CD4-positive, alpha-beta T cell (primary cell): Measurements from ENCODE around the gene FAM204A. TPM values are rescaled to one million over a fixed set of nuclear protein-coding genes. Genes with fewer than 3 reads are reported as not detected.

Experiments
- ATAC-seq: fragments of 200-7000 bp; cut with Tn5 transposase; one replicate; pipeline ENCODE4 v1.10.0; 2022; ENCODE audit warnings: mild to moderate bottlenecking; ENCODE audit not compliant: poor library complexity
- CTCF ChIA-PET: fragments of 350-600 bp; sonication (Branson Sonifier 250); formaldehyde crosslinking; loops from one replicate; lab custom pipeline; 2021; ENCODE audit warnings: antibody characterized with exemption, inconsistent platforms; lab: Charles Lee
- POLR2A ChIA-PET: fragments of 350-600 bp; sonication (Branson Sonifier 250); formaldehyde crosslinking; loops from one replicate; lab custom pipeline; 2021; ENCODE audit warnings: antibody characterized with exemption, inconsistent platforms; lab: Charles Lee
- DNase-seq, 14 experiments: peaks; one replicate each; pipeline ENCODE4 v3.0.0-alpha.2; 2013 to 2020; ENCODE audit warnings: mixed read lengths in 2 of 14
- H3K27ac ChIP-seq, 2 donors: one replicate each; pipeline versions ENCODE4 v1.5.1 to v1.7.0; 2013; ENCODE audit warnings: low read length in 2 of 2, low read depth in 1 of 2, mild to moderate bottlenecking in 1 of 2
- H3K27me3 ChIP-seq, 2 experiments: 1 replicate in 1 of 2; 2 replicates in 1 of 2; pipeline versions ENCODE4 v1.6.1 to v1.7.0; 2013; ENCODE audit warnings: low read length in 2 of 2, control low read depth in 1 of 2, mild to moderate bottlenecking in 1 of 2, moderate library complexity in 1 of 2; ENCODE audit not compliant: insufficient read depth in 2 of 2, control insufficient read depth in 1 of 2
- H3K36me3 ChIP-seq: one replicate; pipeline ENCODE4 v1.6.1; 2013; ENCODE audit warnings: low read length, control low read depth; ENCODE audit not compliant: insufficient read depth
- H3K4me1 ChIP-seq: one replicate; pipeline ENCODE4 v1.6.1; 2013; ENCODE audit warnings: low read length, control low read depth; ENCODE audit not compliant: insufficient read depth
- H3K4me3 ChIP-seq: one replicate; pipeline ENCODE4 v1.5.1; 2013; ENCODE audit warnings: mild to moderate bottlenecking, low read length, moderate library complexity
- H3K9me3 ChIP-seq, 2 experiments: 1 replicate in 1 of 2; 2 replicates in 1 of 2; pipeline versions ENCODE4 v1.6.1 to v1.7.0; 2013; ENCODE audit warnings: low read length in 2 of 2, mild to moderate bottlenecking in 2 of 2, control low read depth in 1 of 2, moderate library complexity in 1 of 2; ENCODE audit not compliant: control insufficient read depth in 1 of 2, insufficient read depth in 1 of 2
- H3K27ac Mint-ChIP-seq: one replicate; pipeline ENCODE4 v1.8.0; 2020; ENCODE audit warnings: mixed read lengths
- H3K27me3 Mint-ChIP-seq: one replicate; pipeline ENCODE4 v1.8.0; 2021; ENCODE audit warnings: mixed read lengths
- H3K36me3 Mint-ChIP-seq: one replicate; pipeline ENCODE4 v1.8.0; 2021; ENCODE audit warnings: low read depth, mixed read lengths
- H3K4me1 Mint-ChIP-seq: one replicate; pipeline ENCODE4 v1.8.0; 2021; ENCODE audit warnings: low read depth, mixed read lengths
- H3K4me3 Mint-ChIP-seq: one replicate; pipeline ENCODE4 v1.8.0; 2020; ENCODE audit warnings: mild to moderate bottlenecking, mixed read lengths
- H3K9me3 Mint-ChIP-seq: one replicate; pipeline ENCODE4 v1.8.0; 2020; ENCODE audit warnings: mixed read lengths
- intact Hi-C, 2 experiments: fragments of 100-400 bp; cut with DNase I in 1 of 2; cut with micrococcal nuclease in 1 of 2; formaldehyde crosslinking; loops; one replicate each; pipeline versions ENCODE4 v1.15.1 to v1.9.0; 2023 to 2025; cut with DNase I, micrococcal nuclease
- total RNA-seq, 174 experiments: library from RNA in 2 of 174; stranded (reverse) in 2 of 174; gene quantifications; one replicate each; pipeline ENCODE4 v1.2.3 and lab custom pipeline; 2021 to 2026
- TF ChIP-seq, protein P1 (sequence below): fragments of 200-600 bp; IDR thresholded peaks from one replicate; pipeline ENCODE4 v1.8.0; 2022; ENCODE audit warnings: antibody characterized with exemption, mild to moderate bottlenecking

The FAM204A gene
- total RNA-seq, 2 experiments from 2014 or later, result 47.3 to 54.7 TPM

DNA sequence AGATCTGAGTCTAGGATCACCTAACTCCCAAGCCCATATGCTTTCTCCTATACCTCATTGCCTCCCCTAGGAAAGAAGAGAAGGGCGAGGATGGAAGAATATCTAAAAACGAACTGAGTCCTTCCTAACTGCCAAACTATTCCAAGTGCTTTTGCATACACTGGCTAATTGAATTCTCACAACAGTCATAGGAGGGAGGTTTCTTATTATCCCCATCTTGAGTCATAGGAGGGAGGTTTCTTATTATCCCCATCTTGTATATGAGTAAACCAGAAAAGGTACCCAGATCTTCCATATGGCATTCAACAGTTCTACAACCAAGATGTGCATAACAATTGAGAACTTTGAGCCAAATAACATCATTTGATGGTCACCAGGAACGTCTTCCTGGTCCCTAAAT, 13.1 kb upstream of the FAM204A start:
- intact Hi-C loops, result no loop called here
- Mint-ChIP-seq H3K9me3 (peaks cover 2% of the 10 kb centered on the region), H3K4me3 (no peak overlapping the region), H3K4me1 (no peaks in the 10 kb centered on the region), H3K27ac (no peak overlapping the region), H3K27me3 (peaks cover 53% of the 10 kb centered on the region), H3K36me3 (no peaks in the 10 kb centered on the region)
- Histone ChIP-seq H3K27ac (no peak overlapping the region), H3K4me3 (no peak overlapping the region), H3K4me1 (no peaks in the 10 kb centered on the region), H3K27me3 (peaks cover 12% of the 10 kb centered on the region in 2 experiments), H3K36me3 (no peaks in the 10 kb centered on the region), H3K9me3 (no peaks in the 10 kb centered on the region)
- ATAC-seq, result no peak
- TF ChIP-seq, protein P1, sequence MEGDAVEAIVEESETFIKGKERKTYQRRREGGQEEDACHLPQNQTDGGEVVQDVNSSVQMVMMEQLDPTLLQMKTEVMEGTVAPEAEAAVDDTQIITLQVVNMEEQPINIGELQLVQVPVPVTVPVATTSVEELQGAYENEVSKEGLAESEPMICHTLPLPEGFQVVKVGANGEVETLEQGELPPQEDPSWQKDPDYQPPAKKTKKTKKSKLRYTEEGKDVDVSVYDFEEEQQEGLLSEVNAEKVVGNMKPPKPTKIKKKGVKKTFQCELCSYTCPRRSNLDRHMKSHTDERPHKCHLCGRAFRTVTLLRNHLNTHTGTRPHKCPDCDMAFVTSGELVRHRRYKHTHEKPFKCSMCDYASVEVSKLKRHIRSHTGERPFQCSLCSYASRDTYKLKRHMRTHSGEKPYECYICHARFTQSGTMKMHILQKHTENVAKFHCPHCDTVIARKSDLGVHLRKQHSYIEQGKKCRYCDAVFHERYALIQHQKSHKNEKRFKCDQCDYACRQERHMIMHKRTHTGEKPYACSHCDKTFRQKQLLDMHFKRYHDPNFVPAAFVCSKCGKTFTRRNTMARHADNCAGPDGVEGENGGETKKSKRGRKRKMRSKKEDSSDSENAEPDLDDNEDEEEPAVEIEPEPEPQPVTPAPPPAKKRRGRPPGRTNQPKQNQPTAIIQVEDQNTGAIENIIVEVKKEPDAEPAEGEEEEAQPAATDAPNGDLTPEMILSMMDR, result no peak
- CTCF ChIA-PET, result no interaction called here
- DNase-seq, result no peak
- POLR2A ChIA-PET, result no interaction called here

DNA sequence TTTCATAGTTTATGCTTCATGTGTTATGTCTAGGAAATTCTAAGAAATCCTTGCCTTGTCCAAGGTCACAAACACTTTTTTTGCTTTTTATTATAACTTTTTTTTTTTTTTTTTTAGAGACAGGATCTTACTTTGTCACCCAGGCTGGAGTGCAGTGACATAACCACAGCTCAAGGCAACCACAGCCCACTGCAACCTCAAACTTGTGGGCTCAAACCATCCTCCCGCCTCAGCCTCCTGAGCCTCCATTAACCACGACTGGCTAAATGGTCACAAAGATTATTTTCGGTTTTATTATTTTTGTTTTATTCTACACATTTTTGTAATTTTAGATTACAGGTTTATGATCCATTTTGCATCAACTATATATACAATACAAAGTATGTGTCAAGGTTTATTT, 7.1 kb upstream of the FAM204A start:
- peaks cover 2% of the 10 kb centered on the region for H3K9me3 Mint-ChIP-seq
- TF ChIP-seq, protein P1, result no peak
- Histone ChIP-seq H3K4me1 (no peaks in the 10 kb centered on the region), H3K27ac (no peak overlapping the region), H3K27me3 (peaks cover 8% of the 10 kb centered on the region in 2 experiments), H3K4me3 (no peak overlapping the region), H3K36me3 (no peaks in the 10 kb centered on the region), H3K9me3 (no peaks in the 10 kb centered on the region)
- intact Hi-C loops, result loop anchor here in 1 of 2 experiments (10.0 kb wide), 3 partner anchors 304 to 406 kb away; partner anchors contain the start of genes CACUL1 and RAB11FIP2
- peaks cover 23% of the 10 kb centered on the region for H3K27me3 Mint-ChIP-seq
- H3K4me3 Mint-ChIP-seq, result no peak overlapping the region
- POLR2A ChIA-PET, result no interaction called here
- DNase-seq, result peak in 1 of 14 experiments; percentile 12
- H3K4me1 Mint-ChIP-seq, result no peaks in the 10 kb centered on the region
- H3K27ac Mint-ChIP-seq, result no peak overlapping the region
- H3K36me3 Mint-ChIP-seq, result no peaks in the 10 kb centered on the region
- no peak for ATAC-seq
- CTCF ChIA-PET, result no interaction called here

DNA sequence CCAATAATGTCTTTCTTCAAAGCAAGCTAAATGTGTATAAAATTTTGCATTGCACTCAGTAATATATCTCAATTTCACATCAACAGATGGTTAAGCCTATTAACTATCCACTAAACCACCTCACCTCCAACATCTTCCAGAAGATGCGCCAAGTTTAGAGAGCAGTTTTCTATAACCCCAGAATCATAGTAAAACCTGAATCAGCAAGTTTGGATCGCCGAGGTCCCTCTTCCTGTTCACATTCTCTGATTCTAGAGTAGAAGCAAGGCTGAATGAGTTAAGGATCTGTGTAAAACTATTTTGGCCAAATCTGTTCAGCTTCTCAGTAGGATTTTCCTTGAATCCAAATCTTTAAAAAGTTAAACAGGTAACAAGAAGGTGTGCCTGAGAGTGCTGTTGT, 1.4 kb upstream of the FAM204A start:
- ATAC-seq (no peak), DNase-seq (no peak)
- H3K4me1 Mint-ChIP-seq, result peaks cover 46% of the 10 kb centered on the region
- peaks cover 22% of the 10 kb centered on the region for H3K36me3 Mint-ChIP-seq
- Histone ChIP-seq H3K27me3 (no peaks in the 10 kb centered on the region), H3K27ac (no peak overlapping the region), H3K9me3 (no peaks in the 10 kb centered on the region), H3K4me3 (no peak overlapping the region), H3K4me1 (peaks cover 21% of the 10 kb centered on the region), H3K36me3 (peaks cover 11% of the 10 kb centered on the region)
- H3K4me3 Mint-ChIP-seq, result peak overlapping the region; percentile 99
- H3K27me3 Mint-ChIP-seq, result no peaks in the 10 kb centered on the region
- peak overlapping the region; percentile 88 for H3K27ac Mint-ChIP-seq
- POLR2A ChIA-PET, result no interaction called here
- TF ChIP-seq, protein P1, result no peak
- H3K9me3 Mint-ChIP-seq, result no peaks in the 10 kb centered on the region
- intact Hi-C loops, result loop anchor here (5.0 to 10.0 kb wide), 7 partner anchors 79 to 1384 kb away; partner anchors contain the start of genes CACUL1 (in 2 of the 2), INPP5F (in 1 of the 2), PDZD8 (in 1 of the 2) and RAB11FIP2 (in 1 of the 2)
- CTCF ChIA-PET, result no interaction called here
